Lower leg skin (tissue), 4 donors: ENCODE data around the gene DDN. TPM values are rescaled to one million over a fixed set of nuclear protein-coding genes. Genes with fewer than 3 reads are reported as not detected.

Experiments
- DNase-seq, 2 donors: peaks; one replicate each; pipeline ENCODE4 v3.0.0-alpha.2; 2019; ENCODE audit warnings: low spot score in 2 of 2
- H3K4me3 ChIP-seq: fragments of 200-600 bp; sonication (generic); 2 replicates; pipeline ENCODE4 v1.5.1; 2017; ENCODE audit warnings: mild to moderate bottlenecking, low read depth; ENCODE audit not compliant: poor library complexity, severe bottlenecking
- POLR2A ChIP-seq, 2 donors: fragments of 450-650 bp; IDR thresholded peaks; one replicate each; pipeline ENCODE4 v1.6.1; 2016 to 2017; ENCODE audit warnings: antibody characterized with exemption in 2 of 2, mild to moderate bottlenecking in 1 of 2, moderate library complexity in 1 of 2
- WGBS, 2 donors: methylation state at CpG; one replicate each; pipeline ENCODE4 v1.1.5; 2018; 5-methylcytosine and 5-hydroxymethylcytosine counted together
- intact Hi-C: fragments of 100-400 bp; cut with DNase I; formaldehyde crosslinking; loops from one replicate; pipeline ENCODE4 v1.15.0; 2023; ENCODE audit warnings: low total_unique reads
- total RNA-seq, 4 donors: library from RNA; depleted of rRNA; stranded (reverse); fragments of >200 nt; gene quantifications; one replicate each; pipeline ENCODE4 v1.1.0, GENCODE V29; 2016
- TF ChIP-seq, protein P1 (sequence below), 3 donors: fragments of 450-650 bp; IDR thresholded peaks; one replicate each; pipeline ENCODE4 v1.5.1; 2016; ENCODE audit warnings: antibody characterized with exemption in 3 of 3, mild to moderate bottlenecking in 3 of 3, moderate library complexity in 2 of 3

DDN gene
- total RNA-seq, 4 donors from 2014 or later = 0.05 to 0.29 (median 0.13) TPM; not detected in 1

DNA sequence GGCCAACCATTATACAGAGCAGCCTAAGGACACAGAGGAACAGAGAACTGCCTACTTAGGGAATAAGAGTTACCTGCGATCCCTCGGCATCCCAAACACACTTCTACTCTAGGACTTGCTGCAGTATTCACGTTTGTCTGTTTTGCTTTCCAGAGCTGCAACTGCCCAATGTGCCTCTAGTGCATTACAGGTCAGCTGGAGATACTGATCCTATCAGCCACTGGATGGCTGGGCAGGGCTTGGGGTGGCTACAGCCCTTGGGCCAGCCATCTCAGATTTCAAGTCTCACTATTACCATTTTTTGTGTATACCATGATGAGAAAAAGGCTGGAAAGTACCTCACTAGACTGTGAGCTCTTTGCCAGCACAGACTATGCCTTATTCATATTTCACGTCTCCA lies 46.5 kb downstream of the DDN start:
- DNase-seq = no peak
- intact Hi-C loops = no loop called here
- WGBS, 2 donors = 84 to 95% methylated on average over 4 of the region's 4 CpGs
- no peak overlapping the region for H3K4me3 ChIP-seq
- TF ChIP-seq, protein P1, sequence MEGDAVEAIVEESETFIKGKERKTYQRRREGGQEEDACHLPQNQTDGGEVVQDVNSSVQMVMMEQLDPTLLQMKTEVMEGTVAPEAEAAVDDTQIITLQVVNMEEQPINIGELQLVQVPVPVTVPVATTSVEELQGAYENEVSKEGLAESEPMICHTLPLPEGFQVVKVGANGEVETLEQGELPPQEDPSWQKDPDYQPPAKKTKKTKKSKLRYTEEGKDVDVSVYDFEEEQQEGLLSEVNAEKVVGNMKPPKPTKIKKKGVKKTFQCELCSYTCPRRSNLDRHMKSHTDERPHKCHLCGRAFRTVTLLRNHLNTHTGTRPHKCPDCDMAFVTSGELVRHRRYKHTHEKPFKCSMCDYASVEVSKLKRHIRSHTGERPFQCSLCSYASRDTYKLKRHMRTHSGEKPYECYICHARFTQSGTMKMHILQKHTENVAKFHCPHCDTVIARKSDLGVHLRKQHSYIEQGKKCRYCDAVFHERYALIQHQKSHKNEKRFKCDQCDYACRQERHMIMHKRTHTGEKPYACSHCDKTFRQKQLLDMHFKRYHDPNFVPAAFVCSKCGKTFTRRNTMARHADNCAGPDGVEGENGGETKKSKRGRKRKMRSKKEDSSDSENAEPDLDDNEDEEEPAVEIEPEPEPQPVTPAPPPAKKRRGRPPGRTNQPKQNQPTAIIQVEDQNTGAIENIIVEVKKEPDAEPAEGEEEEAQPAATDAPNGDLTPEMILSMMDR (IDR thresholded peaks at IDR 0.05) = no peak

DNA sequence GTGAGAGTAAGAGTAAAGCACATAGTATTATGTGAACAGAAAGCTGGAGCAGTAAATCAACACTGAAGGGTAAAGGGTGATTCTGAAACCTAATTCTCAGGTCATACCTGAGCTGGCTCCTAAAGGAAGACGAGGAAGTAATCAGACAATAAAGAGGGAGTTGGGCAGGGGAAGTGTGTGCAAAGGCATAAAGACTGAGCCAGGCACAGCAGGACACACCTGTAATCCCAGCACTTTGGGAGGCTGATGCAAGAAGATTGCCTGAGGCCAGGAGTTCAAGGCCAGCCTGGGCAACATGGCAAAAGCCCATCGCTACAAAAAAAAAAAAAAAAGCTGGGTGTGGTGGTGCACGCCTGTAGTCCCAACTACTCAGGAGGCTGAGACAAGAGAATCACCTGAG lies 51.4 kb downstream of the DDN start:
- TF ChIP-seq, protein P1 (IDR thresholded peaks at IDR 0.05) = no peak
- no peak for TF ChIP-seq POLR2A (IDR thresholded peaks at IDR 0.05)
- no peak overlapping the region for H3K4me3 ChIP-seq
- intact Hi-C loops = no loop called here
- no peak for DNase-seq
- WGBS, 2 donors = 60 to 72% methylated on average over 3 of the region's 3 CpGs

DNA sequence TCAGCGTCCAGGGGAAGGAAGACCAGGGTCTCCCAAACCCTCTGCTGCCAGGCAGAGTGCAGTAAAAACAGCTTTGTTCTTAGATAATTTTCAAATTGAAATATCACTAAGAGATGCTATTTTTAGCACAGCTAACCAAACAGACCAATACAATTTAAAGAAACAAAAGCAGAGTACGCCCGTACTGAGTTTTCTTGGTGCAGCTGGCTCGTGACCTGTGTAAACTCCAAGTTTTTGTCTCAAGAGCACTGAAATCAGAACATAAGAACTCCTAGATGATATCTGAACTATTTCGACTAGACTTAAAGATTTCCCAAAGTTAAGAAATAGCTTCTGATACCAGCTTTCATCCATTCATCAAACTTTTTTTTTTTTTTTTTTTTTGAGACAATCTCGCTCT lies 52.2 kb downstream of the DDN start:
- intact Hi-C loops = no loop called here
- no peak overlapping the region for H3K4me3 ChIP-seq
- TF ChIP-seq, protein P1 (IDR thresholded peaks at IDR 0.05) = no peak
- no peak for TF ChIP-seq POLR2A (IDR thresholded peaks at IDR 0.05)
- WGBS, 2 donors = 86 to 91% methylated on average over 6 of the region's 6 CpGs
- DNase-seq = no peak

DNA sequence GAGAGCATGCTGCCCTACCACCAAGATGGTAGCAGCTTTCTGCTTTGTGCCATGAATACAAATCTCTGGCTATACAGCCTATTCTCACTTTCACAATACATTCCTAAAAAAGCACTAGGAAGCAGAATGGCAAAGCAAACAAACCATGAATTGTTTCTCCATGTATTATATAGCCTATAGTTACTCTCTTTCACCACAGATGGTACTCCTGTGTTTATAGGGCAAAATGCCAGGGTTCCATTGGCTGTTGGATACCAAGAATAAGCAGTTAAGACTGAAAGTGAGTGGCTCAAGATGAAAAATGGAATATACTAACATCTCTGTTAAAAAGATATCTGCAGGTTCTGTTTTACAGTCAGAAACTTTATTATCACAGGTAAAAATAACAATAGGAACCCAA lies 53.0 kb downstream of the DDN start:
- no peak overlapping the region for H3K4me3 ChIP-seq
- TF ChIP-seq, protein P1 (IDR thresholded peaks at IDR 0.05) = no peak
- TF ChIP-seq POLR2A (IDR thresholded peaks at IDR 0.05) = no peak
- intact Hi-C loops = no loop called here
- no peak for DNase-seq

Other genes with a start within 250 kb of the DDN start
- gene ADCY6, start 210.3 kb downstream of the DDN start, total RNA-seq = 10 to 100 TPM; 17.2 to 22.8 (median 20.2) TPM
- 10 to 100 TPM in 1 of 4 donors, 1 to 10 TPM in 3; 8.4 to 15.3 (median 9.5) TPM for gene CACNB3, start 180.9 kb downstream of the DDN start, total RNA-seq
- gene DDX23, start 147.2 kb downstream of the DDN start, total RNA-seq = 10 to 100 TPM; 56.5 to 74.3 (median 66.9) TPM
- gene RND1, start 133.5 kb downstream of the DDN start, total RNA-seq = 1 to 10 TPM in 1 of 4 donors, under 1 TPM in 1, not detected in 2; 0.49 to 1.2 TPM
- gene FKBP11, start 73.9 kb downstream of the DDN start, total RNA-seq = 1 to 10 TPM; 4.3 to 8.7 (median 7.9) TPM
- 10 to 100 TPM; 65.1 to 89.3 (median 80.1) TPM for gene ARF3, start 41.9 kb downstream of the DDN start, total RNA-seq
- 1 to 10 TPM in 3 of 4 donors, under 1 TPM in 1; 0.30 to 7.2 (median 2.0) TPM for gene WNT10B, start 27.6 kb downstream of the DDN start, total RNA-seq
- not detected for gene WNT1, start 21.1 kb downstream of the DDN start, total RNA-seq
- gene PRKAG1, start 19.4 kb upstream of the DDN start, total RNA-seq = 10 to 100 TPM; 30.3 to 57.8 (median 49.2) TPM
- 100 to 1,000 TPM in 1 of 4 donors, 10 to 100 TPM in 3; 43.2 to 169 (median 79.6) TPM for gene KMT2D, start 61.4 kb upstream of the DDN start, total RNA-seq
- gene RHEBL1, start 70.6 kb upstream of the DDN start, total RNA-seq = 1 to 10 TPM; 1.4 to 2.1 (median 1.9) TPM
- gene DHH, start 95.4 kb upstream of the DDN start, total RNA-seq = under 1 TPM in 3 of 4 donors, not detected in 1; 0.23 to 0.45 (median 0.29) TPM
- 100 to 1,000 TPM in 1 of 4 donors, 10 to 100 TPM in 3; 39.7 to 129 (median 49.4) TPM for gene LMBR1L, start 111.5 kb upstream of the DDN start, total RNA-seq
- gene TUBA1B, start 132.0 kb upstream of the DDN start, total RNA-seq = 100 to 1,000 TPM; 199 to 347 (median 240) TPM
- 100 to 1,000 TPM in 2 of 4 donors, 10 to 100 TPM in 2; 68.0 to 137 (median 108) TPM for gene TUBA1A, start 189.7 kb upstream of the DDN start, total RNA-seq